Measurements from ENCODE around the gene CGREF1. TPM values are rescaled to one million over a fixed set of nuclear protein-coding genes. Genes with fewer than 3 reads are reported as not detected.

CGREF1 gene
- total and polyA plus RNA-seq, 7 experiments from 2014 or later = 0.34 to 3.5 (median 0.52) TPM; not detected in 1

DNA sequence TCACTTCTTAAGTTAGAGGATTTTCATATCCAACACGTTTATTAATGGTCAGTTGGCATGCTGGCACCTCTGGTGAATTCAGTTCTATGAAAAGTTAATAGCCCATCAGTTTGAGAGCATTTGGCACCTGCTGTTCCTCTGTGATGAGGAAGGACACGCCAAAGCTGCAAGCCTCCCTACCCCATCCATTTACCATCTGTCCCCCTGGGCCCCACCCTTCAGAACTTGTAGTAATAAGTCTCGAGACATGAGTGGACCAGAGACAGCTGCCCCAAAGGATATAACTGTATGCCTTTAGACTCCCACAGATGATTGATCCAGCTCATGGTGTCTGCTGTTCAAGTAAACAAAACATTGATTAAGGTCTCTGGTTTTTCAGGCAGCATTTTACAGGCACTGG lies 53.8 kb downstream of the CGREF1 start:
- no peak for ATAC-seq
- H3K4me3 ChIP-seq (ENCODE audit: low read length) = no peak overlapping the region
- H3K4me1 ChIP-seq (ENCODE audit: control insufficient read depth in 2 of 2, insufficient read depth in 2 of 2, low read length in 2 of 2) = peaks cover 6 to 13% of the 10 kb centered on the region in 2 donors
- no peaks in the 10 kb centered on the region for H3K27me3 ChIP-seq (ENCODE audit: control insufficient read depth in 2 of 2, insufficient read depth in 2 of 2, low read length in 2 of 2)
- Mint-ChIP-seq H3K4me1 (peaks cover 27 to 50% (median 47%) of the 10 kb centered on the region in 7 donors), H3K27me3 (no peaks in the 10 kb centered on the region), H3K9me3 (peaks cover 0 to 1% (median 0%) of the 10 kb centered on the region in 11 donors), H3K27ac (peak overlapping the region in 2 of 9 donors; percentile 11 to 21), H3K36me3 (peaks cover 7 to 39% (median 12%) of the 10 kb centered on the region in 5 donors), H3K4me3 (no peak overlapping the region)
- no peak for DNase-seq
- intact Hi-C loops (cut with micrococcal nuclease) = no loop called here
- no peaks in the 10 kb centered on the region for H3K9me3 ChIP-seq (ENCODE audit: control insufficient read depth in 2 of 3, low read length in 3 of 3)
- H3K27ac ChIP-seq (ENCODE audit: low read depth, low read length) = no peak overlapping the region
- peaks cover 0 to 37% (median 5%) of the 10 kb centered on the region in 3 experiments for H3K36me3 ChIP-seq (ENCODE audit: control insufficient read depth in 2 of 3, insufficient read depth in 3 of 3, low read length in 3 of 3)
- ChIA-PET CTCF (no interaction called here), POLR2A (interaction anchor here (11.3 kb wide), 1 partner anchor 12 kb away, joined by 216 read pairs; the partner anchor contains the start of gene AGBL5)

DNA sequence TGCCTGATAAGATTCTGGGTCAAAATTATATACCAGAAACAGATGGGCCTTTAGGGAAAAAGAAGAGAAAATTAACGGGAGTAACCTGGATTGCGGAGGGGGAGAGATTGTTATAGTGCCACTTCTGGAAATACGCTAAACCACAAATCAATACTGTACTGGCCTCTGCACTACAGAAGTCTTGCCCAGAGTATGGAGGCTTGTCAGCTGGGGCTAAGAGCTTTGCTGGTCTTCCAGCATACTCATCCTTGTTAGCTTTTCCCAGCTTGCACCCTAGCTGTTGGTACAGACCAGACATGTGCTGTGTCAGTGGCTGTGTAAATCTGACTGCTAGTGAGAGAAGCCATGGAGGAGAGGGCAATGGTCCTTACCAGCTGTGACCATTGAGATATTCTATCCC lies 58.6 kb downstream of the CGREF1 start:
- peaks cover 4 to 41% (median 10%) of the 10 kb centered on the region in 5 donors for H3K36me3 Mint-ChIP-seq
- H3K27me3 Mint-ChIP-seq = no peaks in the 10 kb centered on the region
- Histone ChIP-seq H3K9me3 (ENCODE audit: control insufficient read depth in 2 of 3, low read length in 3 of 3) (no peaks in the 10 kb centered on the region), H3K4me3 (ENCODE audit: low read length) (no peak overlapping the region), H3K36me3 (ENCODE audit: control insufficient read depth in 2 of 3, insufficient read depth in 3 of 3, low read length in 3 of 3) (peaks cover 2 to 23% (median 13%) of the 10 kb centered on the region in 3 experiments), H3K27ac (ENCODE audit: low read depth, low read length) (no peak overlapping the region), H3K4me1 (ENCODE audit: control insufficient read depth in 2 of 2, insufficient read depth in 2 of 2, low read length in 2 of 2) (no peaks in the 10 kb centered on the region), H3K27me3 (ENCODE audit: control insufficient read depth in 2 of 2, insufficient read depth in 2 of 2, low read length in 2 of 2) (no peaks in the 10 kb centered on the region)
- no peaks in the 10 kb centered on the region for H3K9me3 Mint-ChIP-seq
- H3K4me1 Mint-ChIP-seq = peaks cover 0 to 20% (median 7%) of the 10 kb centered on the region in 7 donors
- no peak overlapping the region for H3K4me3 Mint-ChIP-seq
- POLR2A ChIA-PET = interaction anchor here (0.7 to 5.9 kb wide), 4 partner anchors 8 to 76 kb away, joined by 3 to 34 read pairs (median 9); partner anchors contain the start of genes AGBL5 and OST4
- CTCF ChIA-PET = no interaction called here
- DNase-seq = no peak
- ATAC-seq = no peak
- peak overlapping the region in 3 of 9 donors; percentile 6 to 42 (median 36) for H3K27ac Mint-ChIP-seq
- intact Hi-C loops (cut with micrococcal nuclease) = no loop called here

DNA sequence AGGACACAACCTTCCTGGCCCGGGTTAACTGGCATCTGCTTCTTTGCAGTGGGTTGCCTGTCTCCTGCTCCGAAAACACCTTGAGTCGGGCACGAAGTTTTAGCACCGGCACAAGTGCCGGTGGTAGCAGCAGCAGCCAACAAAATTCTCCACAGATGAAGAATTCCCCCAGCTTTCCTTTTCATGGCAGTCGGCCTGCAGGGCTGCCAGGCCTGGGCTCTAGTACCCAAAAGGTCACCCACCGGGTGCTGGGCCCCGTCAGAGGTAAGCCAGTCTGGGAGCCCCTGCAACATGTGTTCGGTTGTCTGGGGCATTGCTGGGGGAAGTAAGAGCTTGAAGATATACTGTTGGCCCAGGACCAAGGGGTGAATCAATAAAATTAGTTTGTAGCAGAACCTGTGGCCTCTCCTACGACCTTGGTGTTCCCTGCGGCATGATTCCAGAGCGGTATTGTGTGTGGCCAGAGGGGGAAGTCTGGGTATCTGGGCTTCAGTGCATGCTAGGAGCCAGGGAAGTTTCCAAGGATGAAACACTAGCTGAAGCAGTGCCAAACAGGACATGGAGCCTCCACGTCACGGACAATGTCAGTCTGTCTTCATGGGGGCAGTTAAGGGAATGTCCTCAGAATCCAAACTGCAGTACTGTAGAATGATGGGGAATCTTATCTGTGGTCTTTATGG lies 59.6 kb downstream of the CGREF1 start:
- Histone ChIP-seq H3K27ac (ENCODE audit: low read depth, low read length) (no peak overlapping the region), H3K36me3 (ENCODE audit: control insufficient read depth in 2 of 3, insufficient read depth in 3 of 3, low read length in 3 of 3) (peaks cover 4 to 30% (median 13%) of the 10 kb centered on the region in 3 experiments), H3K4me3 (ENCODE audit: low read length) (no peak overlapping the region), H3K9me3 (ENCODE audit: control insufficient read depth in 2 of 3, low read length in 3 of 3) (no peaks in the 10 kb centered on the region), H3K4me1 (ENCODE audit: control insufficient read depth in 2 of 2, insufficient read depth in 2 of 2, low read length in 2 of 2) (no peaks in the 10 kb centered on the region), H3K27me3 (ENCODE audit: control insufficient read depth in 2 of 2, insufficient read depth in 2 of 2, low read length in 2 of 2) (no peaks in the 10 kb centered on the region)
- intact Hi-C loops (cut with micrococcal nuclease) = no loop called here
- POLR2A ChIA-PET = interaction anchor here (1.7 to 10.4 kb wide), 4 partner anchors 8 to 27 kb away, joined by 6 to 106 read pairs (median 23); partner anchors contain the start of genes AGBL5, KHK and OST4
- CTCF ChIA-PET = interaction anchor here (0.7 to 1.2 kb wide), 2 partner anchors 10 to 626 kb away, joined by 3 to 5 read pairs; no protein-coding TSS in a partner anchor
- peaks cover 0 to 22% (median 6%) of the 10 kb centered on the region in 7 donors for H3K4me1 Mint-ChIP-seq
- H3K27me3 Mint-ChIP-seq = no peaks in the 10 kb centered on the region
- peak overlapping the region in 2 of 9 donors; percentile 1 to 32 for H3K27ac Mint-ChIP-seq
- DNase-seq = no peak
- no peak overlapping the region for H3K4me3 Mint-ChIP-seq
- peaks cover 4 to 41% (median 13%) of the 10 kb centered on the region in 5 donors for H3K36me3 Mint-ChIP-seq
- ATAC-seq = no peak
- no peaks in the 10 kb centered on the region for H3K9me3 Mint-ChIP-seq

DNA sequence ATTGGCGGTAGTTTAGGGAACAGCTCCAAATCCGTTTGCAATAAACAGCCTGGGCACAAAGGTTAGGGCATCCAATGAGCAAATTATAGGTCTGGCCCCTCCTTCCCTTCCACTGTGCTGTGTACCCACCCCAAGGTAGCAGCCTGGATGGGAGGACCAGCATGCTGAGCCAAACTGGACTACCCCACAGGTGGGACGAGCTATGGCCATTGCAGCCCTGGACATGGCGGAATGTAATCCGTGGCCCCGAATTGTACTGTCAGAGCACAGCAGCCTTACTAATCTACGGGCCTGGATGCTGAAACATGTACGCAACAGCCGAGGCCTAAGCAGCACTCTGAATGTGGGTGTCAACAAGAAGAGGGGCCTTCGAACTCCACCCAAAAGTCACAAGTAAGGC lies 60.7 kb downstream of the CGREF1 start:
- Histone ChIP-seq H3K27me3 (ENCODE audit: control insufficient read depth in 2 of 2, insufficient read depth in 2 of 2, low read length in 2 of 2) (no peaks in the 10 kb centered on the region), H3K27ac (ENCODE audit: low read depth, low read length) (no peak overlapping the region), H3K4me3 (ENCODE audit: low read length) (no peak overlapping the region), H3K9me3 (ENCODE audit: control insufficient read depth in 2 of 3, low read length in 3 of 3) (no peaks in the 10 kb centered on the region), H3K36me3 (ENCODE audit: control insufficient read depth in 2 of 3, insufficient read depth in 3 of 3, low read length in 3 of 3) (peaks cover 4 to 30% (median 13%) of the 10 kb centered on the region in 3 experiments), H3K4me1 (ENCODE audit: control insufficient read depth in 2 of 2, insufficient read depth in 2 of 2, low read length in 2 of 2) (no peaks in the 10 kb centered on the region)
- ChIA-PET POLR2A (interaction anchor here (2.7 to 10.4 kb wide), 3 partner anchors 7 to 28 kb away, joined by 12 to 106 read pairs (median 34); partner anchors contain the start of genes AGBL5, KHK and OST4), CTCF (interaction anchor here (1.2 kb wide), 1 partner anchor 9 kb away, joined by 3 read pairs; no protein-coding TSS in a partner anchor)
- H3K36me3 Mint-ChIP-seq = peaks cover 4 to 38% (median 13%) of the 10 kb centered on the region in 5 donors
- ATAC-seq (no peak), DNase-seq (no peak)
- no peaks in the 10 kb centered on the region for H3K9me3 Mint-ChIP-seq
- H3K27ac Mint-ChIP-seq = peak overlapping the region in 1 of 9 donors; percentile 19
- H3K27me3 Mint-ChIP-seq = no peaks in the 10 kb centered on the region
- intact Hi-C loops (cut with micrococcal nuclease) = no loop called here
- H3K4me3 Mint-ChIP-seq = no peak overlapping the region
- H3K4me1 Mint-ChIP-seq = peaks cover 0 to 22% (median 6%) of the 10 kb centered on the region in 7 donors

DNA sequence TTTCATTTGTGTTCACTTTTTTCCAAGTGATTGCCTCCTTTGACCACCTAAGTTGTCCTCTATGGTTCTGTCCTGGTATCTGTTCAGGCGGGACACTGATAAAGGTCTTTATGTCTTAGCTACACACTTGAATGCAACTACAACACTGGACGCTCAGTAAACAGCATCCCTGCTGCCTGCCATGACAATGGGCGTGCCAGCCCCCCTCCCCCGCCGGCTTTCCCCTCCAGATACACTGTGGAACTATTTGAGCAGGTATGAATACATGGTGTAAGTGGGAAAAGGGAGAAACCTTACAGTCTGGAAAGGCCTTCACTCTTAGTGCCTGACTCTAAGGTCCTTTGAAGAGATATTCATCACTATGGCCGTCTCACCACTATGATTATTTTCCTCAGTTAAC lies 61.7 kb downstream of the CGREF1 start:
- Histone ChIP-seq H3K36me3 (ENCODE audit: control insufficient read depth in 2 of 3, insufficient read depth in 3 of 3, low read length in 3 of 3) (peaks cover 4 to 26% (median 13%) of the 10 kb centered on the region in 3 experiments), H3K27me3 (ENCODE audit: control insufficient read depth in 2 of 2, insufficient read depth in 2 of 2, low read length in 2 of 2) (no peaks in the 10 kb centered on the region), H3K27ac (ENCODE audit: low read depth, low read length) (no peak overlapping the region), H3K4me1 (ENCODE audit: control insufficient read depth in 2 of 2, insufficient read depth in 2 of 2, low read length in 2 of 2) (peaks cover under 1 to 2% of the 10 kb centered on the region in 2 donors), H3K9me3 (ENCODE audit: control insufficient read depth in 2 of 3, low read length in 3 of 3) (no peaks in the 10 kb centered on the region), H3K4me3 (ENCODE audit: low read length) (no peak overlapping the region)
- H3K27ac Mint-ChIP-seq = no peak overlapping the region
- H3K4me1 Mint-ChIP-seq = peaks cover under 1 to 16% (median 3%) of the 10 kb centered on the region in 7 donors
- H3K36me3 Mint-ChIP-seq = peaks cover 0 to 32% (median 10%) of the 10 kb centered on the region in 5 donors
- H3K4me3 Mint-ChIP-seq = no peak overlapping the region
- no peaks in the 10 kb centered on the region for H3K9me3 Mint-ChIP-seq
- H3K27me3 Mint-ChIP-seq = no peaks in the 10 kb centered on the region
- CTCF ChIA-PET = no interaction called here
- intact Hi-C loops (cut with micrococcal nuclease) = no loop called here
- no peak for ATAC-seq
- no peak for DNase-seq
- POLR2A ChIA-PET = interaction anchor here (0.6 to 10.4 kb wide), 3 partner anchors 9 to 29 kb away, joined by 4 to 216 read pairs (median 106); partner anchors contain the start of genes KHK and OST4

DNA sequence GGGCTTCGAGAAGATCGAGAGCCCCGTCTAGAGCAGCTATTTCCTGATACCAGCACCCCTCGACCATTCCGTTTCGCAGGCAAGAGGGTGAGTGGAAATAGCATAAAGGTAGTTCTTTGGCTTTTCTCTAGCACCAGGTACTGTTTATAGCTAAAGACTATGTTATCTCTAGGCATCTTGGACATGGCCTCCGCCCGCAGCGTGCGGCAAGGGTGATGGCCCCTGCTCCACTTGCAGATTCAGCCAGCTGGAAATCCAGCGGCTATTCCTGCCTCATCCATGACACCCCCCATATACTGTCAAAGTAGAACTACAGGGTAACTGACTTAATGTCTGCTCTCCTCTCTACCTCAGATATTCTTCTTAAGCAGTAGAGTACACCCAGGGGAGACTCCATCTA lies 64.2 kb downstream of the CGREF1 start:
- CTCF ChIA-PET = interaction anchor here (0.7 to 1.5 kb wide), 3 partner anchors 12 to 42 kb away, joined by 3 read pairs; partner anchors contain the start of gene OST4
- Mint-ChIP-seq H3K27ac (peak overlapping the region in 2 of 9 donors; percentile 51 to 69), H3K4me1 (peaks cover 4 to 26% (median 17%) of the 10 kb centered on the region in 7 donors), H3K36me3 (peaks cover 0 to 31% (median 14%) of the 10 kb centered on the region in 5 donors), H3K9me3 (peaks cover 0 to 15% (median 0%) of the 10 kb centered on the region in 11 donors), H3K4me3 (no peak overlapping the region), H3K27me3 (peaks cover 0 to 8% (median 4%) of the 10 kb centered on the region in 5 donors)
- DNase-seq (no peak), ATAC-seq (no peak)
- Histone ChIP-seq H3K27ac (ENCODE audit: low read depth, low read length) (no peak overlapping the region), H3K36me3 (ENCODE audit: control insufficient read depth in 2 of 3, insufficient read depth in 3 of 3, low read length in 3 of 3) (peaks cover 4 to 31% (median 13%) of the 10 kb centered on the region in 3 experiments), H3K9me3 (ENCODE audit: control insufficient read depth in 2 of 3, low read length in 3 of 3) (no peaks in the 10 kb centered on the region), H3K4me1 (ENCODE audit: control insufficient read depth in 2 of 2, insufficient read depth in 2 of 2, low read length in 2 of 2) (peaks cover 4 to 8% of the 10 kb centered on the region in 2 donors), H3K27me3 (ENCODE audit: control insufficient read depth in 2 of 2, insufficient read depth in 2 of 2, low read length in 2 of 2) (no peaks in the 10 kb centered on the region), H3K4me3 (ENCODE audit: low read length) (no peak overlapping the region)
- intact Hi-C loops (cut with micrococcal nuclease) = loop anchor here in 1 of 2 donors (5.0 kb wide), 3 partner anchors 707 to 1177 kb away; partner anchors contain the start of genes ADGRF3, ASXL2, RAB10 and SELENOI
- POLR2A ChIA-PET = interaction anchor here (1.0 to 10.4 kb wide), 4 partner anchors 16 to 32 kb away, joined by 3 to 216 read pairs (median 55); partner anchors contain the start of genes KHK and OST4

All from naive thymus-derived CD4-positive, alpha-beta T cell (primary cell).